Measurements from ENCODE around the gene ADAMTS17. TPM values are rescaled to one million over a fixed set of nuclear protein-coding genes. Genes with fewer than 3 reads are reported as not detected.

ADAMTS17 gene
- total RNA-seq, 4 donors from 2014 or later: 6.0 to 17.6 (median 8.2) TPM

DNA sequence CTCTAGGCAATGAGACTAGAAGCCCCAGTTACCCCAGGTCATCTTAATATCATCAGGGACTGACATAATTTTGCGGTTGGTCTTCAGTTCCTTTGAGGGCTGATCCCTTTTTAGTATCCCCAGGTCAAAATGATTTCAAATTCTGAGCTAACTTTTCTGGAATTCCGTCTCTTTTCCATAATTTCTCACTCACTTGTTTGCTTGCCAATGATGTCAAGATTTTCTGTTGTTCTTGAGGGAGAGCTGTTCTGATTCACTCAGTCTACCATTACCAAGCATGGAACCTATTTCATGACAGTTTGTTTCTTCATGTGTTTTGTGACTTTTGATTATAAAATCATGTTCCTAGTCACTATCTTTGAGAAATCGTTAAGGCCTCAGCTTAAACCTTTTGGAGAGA lies 418.1 kb downstream of the ADAMTS17 start:
- H3K36me3 ChIP-seq: no peaks in the 10 kb centered on the region
- TF ChIP-seq POLR2A (IDR thresholded peaks at IDR 0.05) (no peak), EP300 (IDR thresholded peaks at IDR 0.05; ENCODE audit: low read depth) (no peak), POLR2AphosphoS5 (IDR thresholded peaks at IDR 0.05) (no peak)
- TF ChIP-seq, protein P1, sequence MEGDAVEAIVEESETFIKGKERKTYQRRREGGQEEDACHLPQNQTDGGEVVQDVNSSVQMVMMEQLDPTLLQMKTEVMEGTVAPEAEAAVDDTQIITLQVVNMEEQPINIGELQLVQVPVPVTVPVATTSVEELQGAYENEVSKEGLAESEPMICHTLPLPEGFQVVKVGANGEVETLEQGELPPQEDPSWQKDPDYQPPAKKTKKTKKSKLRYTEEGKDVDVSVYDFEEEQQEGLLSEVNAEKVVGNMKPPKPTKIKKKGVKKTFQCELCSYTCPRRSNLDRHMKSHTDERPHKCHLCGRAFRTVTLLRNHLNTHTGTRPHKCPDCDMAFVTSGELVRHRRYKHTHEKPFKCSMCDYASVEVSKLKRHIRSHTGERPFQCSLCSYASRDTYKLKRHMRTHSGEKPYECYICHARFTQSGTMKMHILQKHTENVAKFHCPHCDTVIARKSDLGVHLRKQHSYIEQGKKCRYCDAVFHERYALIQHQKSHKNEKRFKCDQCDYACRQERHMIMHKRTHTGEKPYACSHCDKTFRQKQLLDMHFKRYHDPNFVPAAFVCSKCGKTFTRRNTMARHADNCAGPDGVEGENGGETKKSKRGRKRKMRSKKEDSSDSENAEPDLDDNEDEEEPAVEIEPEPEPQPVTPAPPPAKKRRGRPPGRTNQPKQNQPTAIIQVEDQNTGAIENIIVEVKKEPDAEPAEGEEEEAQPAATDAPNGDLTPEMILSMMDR (IDR thresholded peaks at IDR 0.05): no peak
- intact Hi-C loops (cut with DNase I; ENCODE audit: low total_unique reads) (no loop called here), in situ Hi-C loops (cut with MboI; ENCODE audit: low pct_ligation_motif_present in 1 of 4, low pct_unique_long_range_greater_than_20kb in 1 of 4, low sequenced_read_pairs in 3 of 4) (no loop called here)
- WGBS, 2 donors (ENCODE audit: low coverage in 1 of 2): 65 to 67% methylated on average over 3 of the region's 3 CpGs
- peaks cover 2 to 11% (median 6%) of the 10 kb centered on the region in 4 donors for H3K4me1 ChIP-seq
- no peak overlapping the region for H3K27ac ChIP-seq
- no peak for DNase-seq
- no peaks in the 10 kb centered on the region for H3K9me3 ChIP-seq
- no peak overlapping the region for H3K4me3 ChIP-seq
- peaks cover 12% of the 10 kb centered on the region for H3K27me3 ChIP-seq

Small RNAs within 50 kb of the gene (small RNA-seq; reads per million reads assigned to genes)
- gene RNA5SP402: 0 reads per million in 4 donors

Other genes with a start within 250 kb of the ADAMTS17 start
- not detected for gene CERS3, start 187.0 kb upstream of the ADAMTS17 start, total RNA-seq